Thyroid gland (tissue), 4 donors: ENCODE results near the gene AGBL4. TPM values are rescaled to one million over a fixed set of nuclear protein-coding genes. Genes with fewer than 3 reads are reported as not detected.

ENCODE experiments used
- DNase-seq, 2 donors: peaks; one replicate each; pipeline ENCODE4 v3.0.0-alpha.2; 2019
- H3K27ac ChIP-seq, 3 donors: fragments of 200-600 bp; sonication (generic); 1 replicate in 2 of 3; 2 replicates in 1 of 3; pipeline ENCODE4 v1.5.1; 2016 to 2019; ENCODE audit warnings: mild to moderate bottlenecking in 1 of 3, moderate library complexity in 1 of 3
- H3K27me3 ChIP-seq: fragments of 200-600 bp; sonication (generic); one replicate; pipeline ENCODE4 v1.5.1; 2019
- H3K36me3 ChIP-seq, 2 donors: fragments of 200-600 bp; sonication (generic); one replicate each; pipeline ENCODE4 v1.5.1; 2016 to 2019
- H3K4me1 ChIP-seq, 2 donors: fragments of 200-600 bp; sonication (generic); one replicate each; pipeline ENCODE4 v1.5.1; 2017 to 2019
- H3K4me3 ChIP-seq, 3 donors: fragments of 200-600 bp; sonication (generic); replicated peaks in 1 of 3; 1 replicate in 2 of 3; 2 replicates in 1 of 3; pipeline ENCODE4 v1.5.1; 2016; ENCODE audit warnings: mild to moderate bottlenecking in 1 of 3
- H3K9me3 ChIP-seq: fragments of 200-600 bp; sonication (generic); one replicate; pipeline ENCODE4 v1.5.1; 2017
- CTCF ChIP-seq, 6 experiments: fragments of 200-600 bp in 3 of 6; fragments of 450-650 bp in 3 of 6; sonication (generic) in 3 of 6; IDR thresholded peaks; one replicate each; pipeline ENCODE4 v1.5.1; 2016 to 2019; ENCODE audit warnings: antibody characterized with exemption in 6 of 6, mild to moderate bottlenecking in 2 of 6, inconsistent platforms in 1 of 6, moderate library complexity in 1 of 6
- POLR2A ChIP-seq, 2 donors: fragments of 450-650 bp; IDR thresholded peaks; one replicate each; pipeline ENCODE4 v1.6.1; 2017; ENCODE audit warnings: antibody characterized with exemption in 2 of 2, mild to moderate bottlenecking in 2 of 2, moderate library complexity in 1 of 2
- WGBS, 2 donors: methylation state at CpG; one replicate each; pipeline ENCODE4 v1.1.5; 2017; 5-methylcytosine and 5-hydroxymethylcytosine counted together
- intact Hi-C: fragments of 100-400 bp; cut with DNase I; formaldehyde crosslinking; loops from one replicate; pipeline ENCODE4 v1.15.1; 2023
- total RNA-seq, 4 donors: library from RNA; depleted of rRNA; stranded (reverse); fragments of >200 nt; gene quantifications; one replicate each; pipeline ENCODE4 v1.2.3, GENCODE V29; 2016

Gene AGBL4
- total RNA-seq, 4 donors from 2014 or later: 2.1 to 6.0 (median 4.8) TPM

- no peaks in the 10 kb centered on the region for H3K9me3 ChIP-seq
- intact Hi-C loops: no loop called here
- no peak for DNase-seq
- 53 to 62% methylated on average over 3 of the region's 3 CpGs for WGBS, 2 donors
- TF ChIP-seq CTCF (IDR thresholded peaks at IDR 0.05): no peak
- no peak for TF ChIP-seq POLR2A (IDR thresholded peaks at IDR 0.05)
- H3K27ac ChIP-seq: no peak overlapping the region
- H3K36me3 ChIP-seq: no peaks in the 10 kb centered on the region
- H3K4me1 ChIP-seq: no peaks in the 10 kb centered on the region
- H3K4me3 ChIP-seq: no peak overlapping the region
- H3K27me3 ChIP-seq: no peaks in the 10 kb centered on the region
Measured at GRCh38 chr1:48999321-48999720, 1024.4 kb downstream of the AGBL4 start.

DNA sequence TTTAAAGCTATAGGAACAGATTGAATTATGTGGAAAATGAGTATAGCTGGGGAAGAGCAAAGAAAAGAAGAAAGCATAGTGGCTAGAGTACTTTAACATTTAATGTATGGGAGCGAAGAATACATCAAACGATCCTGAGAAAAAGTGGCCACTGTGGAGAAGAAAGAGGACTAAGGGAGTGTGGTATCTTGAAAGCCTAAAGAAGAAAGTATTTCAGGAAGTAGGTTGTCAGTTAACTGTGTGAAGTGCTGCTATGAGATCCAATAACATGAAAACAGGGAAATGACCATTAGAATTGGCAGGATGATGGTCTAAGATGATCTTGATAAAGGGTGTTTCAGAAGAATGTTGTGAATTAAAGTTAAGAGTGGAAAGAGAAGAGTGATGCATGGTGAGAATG is 1027.4 kb downstream of the AGBL4 start:
- H3K36me3 ChIP-seq: no peaks in the 10 kb centered on the region
- no peak overlapping the region for H3K27ac ChIP-seq
- no peaks in the 10 kb centered on the region for H3K27me3 ChIP-seq
- WGBS, 2 donors: 96% methylated on average over 2 of the region's 2 CpGs
- no peaks in the 10 kb centered on the region for H3K4me1 ChIP-seq
- no peak overlapping the region for H3K4me3 ChIP-seq
- no peak for DNase-seq
- intact Hi-C loops: no loop called here
- no peaks in the 10 kb centered on the region for H3K9me3 ChIP-seq
- no peak for TF ChIP-seq CTCF (IDR thresholded peaks at IDR 0.05)
- no peak for TF ChIP-seq POLR2A (IDR thresholded peaks at IDR 0.05)

DNA sequence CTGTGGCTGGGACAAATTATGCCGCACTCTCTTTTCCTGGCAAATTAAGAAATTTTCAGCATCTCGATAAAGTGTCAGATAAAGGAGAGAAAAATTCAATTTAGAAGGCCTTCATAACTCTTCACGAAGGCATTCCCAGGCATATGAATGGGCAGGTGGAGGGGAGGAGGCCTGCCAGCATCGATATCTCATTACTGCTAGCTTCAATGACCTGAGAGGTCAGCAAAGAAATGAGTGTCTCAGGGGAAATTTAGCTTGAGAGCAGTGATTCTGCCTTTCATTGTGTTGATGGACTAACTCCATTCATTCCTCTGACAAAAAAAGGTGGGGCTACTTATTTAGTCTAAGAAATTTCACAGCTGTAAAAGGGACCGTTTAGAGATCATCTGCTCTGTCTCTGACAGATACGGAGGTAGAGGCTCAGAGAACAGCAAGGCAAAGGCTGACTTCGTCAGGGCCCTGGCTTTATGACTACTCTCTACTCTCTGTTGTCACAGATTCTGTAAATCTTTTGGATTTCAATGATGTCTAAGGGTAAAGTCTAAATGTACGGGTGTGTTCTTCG is 1035.0 kb downstream of the AGBL4 start:
- Histone ChIP-seq H3K27me3 (no peaks in the 10 kb centered on the region), H3K36me3 (no peaks in the 10 kb centered on the region), H3K4me3 (no peak overlapping the region), H3K9me3 (no peaks in the 10 kb centered on the region), H3K27ac (no peak overlapping the region), H3K4me1 (no peaks in the 10 kb centered on the region)
- WGBS, 2 donors: 86 to 91% methylated on average over 9 of the region's 9 CpGs
- no peak for TF ChIP-seq POLR2A (IDR thresholded peaks at IDR 0.05)
- no peak for TF ChIP-seq CTCF (IDR thresholded peaks at IDR 0.05)
- no peak for DNase-seq
- intact Hi-C loops: no loop called here

DNA sequence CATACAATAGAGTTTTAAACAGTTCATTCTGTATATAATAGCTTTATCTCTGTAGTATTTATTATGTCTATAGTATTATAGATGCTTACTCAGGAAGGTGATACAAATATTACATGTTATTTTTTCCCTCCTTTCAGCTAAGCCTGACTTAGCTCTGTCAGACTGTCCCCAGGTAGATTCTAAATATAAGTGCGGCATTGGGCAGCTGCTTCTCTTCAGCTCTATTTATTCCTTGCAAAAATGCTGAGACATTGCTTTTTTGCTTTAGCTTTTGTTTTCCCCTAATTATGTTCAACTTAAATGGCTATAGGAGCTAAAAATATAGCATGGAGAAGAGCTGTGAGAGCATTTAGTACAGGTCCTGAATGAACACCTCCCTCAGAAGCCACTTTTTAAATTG is 1043.8 kb downstream of the AGBL4 start:
- intact Hi-C loops: no loop called here
- Histone ChIP-seq H3K27ac (no peak overlapping the region), H3K36me3 (no peaks in the 10 kb centered on the region), H3K4me3 (no peak overlapping the region), H3K9me3 (no peaks in the 10 kb centered on the region), H3K27me3 (no peaks in the 10 kb centered on the region), H3K4me1 (no peaks in the 10 kb centered on the region)
- 86 to 94% methylated on average over 1 of the region's 1 CpG for WGBS, 2 donors
- TF ChIP-seq CTCF (IDR thresholded peaks at IDR 0.05) (no peak), POLR2A (IDR thresholded peaks at IDR 0.05) (no peak)
- no peak for DNase-seq

- TF ChIP-seq CTCF (IDR thresholded peaks at IDR 0.05) (no peak), POLR2A (IDR thresholded peaks at IDR 0.05) (no peak)
- WGBS, 2 donors: 55 to 57% methylated on average over 2 of the region's 2 CpGs
- intact Hi-C loops: no loop called here
- Histone ChIP-seq H3K27ac (no peak overlapping the region), H3K4me1 (no peaks in the 10 kb centered on the region), H3K27me3 (no peaks in the 10 kb centered on the region), H3K36me3 (no peaks in the 10 kb centered on the region), H3K9me3 (no peaks in the 10 kb centered on the region), H3K4me3 (no peak overlapping the region)
- no peak for DNase-seq
Measured at GRCh38 chr1:48978413-48978812, 1045.3 kb downstream of the AGBL4 start.
